ENCODE results near the gene NADK2. TPM values are rescaled to one million over a fixed set of nuclear protein-coding genes. Genes with fewer than 3 reads are reported as not detected.
"Not testable (repeated sequence)": the region's sequence is repeated elsewhere in the genome, so short reads cannot be mapped to it uniquely, and the experiment has no call there.

The NADK2 gene, protein sequence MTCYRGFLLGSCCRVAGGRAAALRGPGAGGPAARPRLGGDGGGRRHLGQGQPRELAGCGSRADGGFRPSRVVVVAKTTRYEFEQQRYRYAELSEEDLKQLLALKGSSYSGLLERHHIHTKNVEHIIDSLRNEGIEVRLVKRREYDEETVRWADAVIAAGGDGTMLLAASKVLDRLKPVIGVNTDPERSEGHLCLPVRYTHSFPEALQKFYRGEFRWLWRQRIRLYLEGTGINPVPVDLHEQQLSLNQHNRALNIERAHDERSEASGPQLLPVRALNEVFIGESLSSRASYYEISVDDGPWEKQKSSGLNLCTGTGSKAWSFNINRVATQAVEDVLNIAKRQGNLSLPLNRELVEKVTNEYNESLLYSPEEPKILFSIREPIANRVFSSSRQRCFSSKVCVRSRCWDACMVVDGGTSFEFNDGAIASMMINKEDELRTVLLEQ
- total RNA-seq (2014; rRNA removed; shearing (Covaris generic)) = 42.0 and 49.9 TPM in 2 replicates

DNA sequence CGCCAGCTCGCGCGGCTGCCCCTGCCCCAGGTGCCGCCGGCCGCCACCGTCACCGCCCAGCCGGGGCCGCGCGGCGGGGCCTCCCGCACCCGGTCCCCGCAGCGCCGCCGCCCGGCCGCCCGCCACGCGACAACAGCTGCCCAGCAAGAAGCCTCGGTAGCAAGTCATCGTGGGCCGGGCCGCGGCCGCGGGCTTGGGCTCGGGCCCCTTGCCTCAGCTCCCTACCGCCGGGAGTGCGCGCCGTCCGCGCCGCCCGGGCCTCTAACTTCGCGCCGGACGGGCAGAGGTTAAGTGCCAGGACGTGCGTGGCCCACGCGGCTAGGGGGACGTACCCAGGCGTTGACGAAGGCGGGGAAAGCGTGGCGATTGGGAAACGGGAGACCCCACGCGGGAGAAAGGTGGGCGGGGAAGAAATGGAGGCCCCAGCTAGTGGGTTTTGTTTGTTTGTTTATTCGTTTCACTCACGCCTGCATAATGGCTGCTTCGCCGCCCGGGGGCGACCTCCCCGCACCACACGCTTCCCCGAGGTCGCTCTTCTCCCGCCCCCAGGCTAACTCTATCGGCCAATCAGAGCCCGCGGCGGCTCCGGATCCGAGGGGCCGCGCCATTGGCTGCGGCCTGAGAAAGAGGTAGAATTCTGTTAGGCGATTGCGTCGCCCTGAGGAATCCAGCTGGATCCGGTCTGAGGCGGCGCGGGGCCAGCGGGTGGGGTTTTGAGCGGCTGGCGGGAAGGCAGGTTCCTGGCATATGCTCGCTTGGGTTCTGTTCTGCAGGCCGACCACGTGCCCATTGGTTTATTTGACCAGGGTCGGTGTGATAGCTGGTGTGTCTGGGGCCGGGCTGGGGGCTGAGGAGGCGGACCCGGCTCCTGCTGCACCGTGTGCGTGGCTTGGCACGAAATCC, at the start of gene NADK2:
Gene NADK2 (minus strand): TSS at position 295 of the 903 bp plus-strand sequence. CDS start 127 bp downstream, at position 168.
- Histone ChIP-seq H3K9me3 (replicated peaks) (no peaks in the 10 kb centered on the region), H3K27me3 (no peaks in the 10 kb centered on the region), H3K36me3 (no peaks in the 10 kb centered on the region), H3K4me1 (peaks cover 13% of the 10 kb centered on the region), H3K4me3 (peak within 1 kb of the TSS; percentile 68), H3K27ac (peak within 1 kb of the TSS; percentile 81)
- DNase-seq = peak; percentile 97 to 99

DNA sequence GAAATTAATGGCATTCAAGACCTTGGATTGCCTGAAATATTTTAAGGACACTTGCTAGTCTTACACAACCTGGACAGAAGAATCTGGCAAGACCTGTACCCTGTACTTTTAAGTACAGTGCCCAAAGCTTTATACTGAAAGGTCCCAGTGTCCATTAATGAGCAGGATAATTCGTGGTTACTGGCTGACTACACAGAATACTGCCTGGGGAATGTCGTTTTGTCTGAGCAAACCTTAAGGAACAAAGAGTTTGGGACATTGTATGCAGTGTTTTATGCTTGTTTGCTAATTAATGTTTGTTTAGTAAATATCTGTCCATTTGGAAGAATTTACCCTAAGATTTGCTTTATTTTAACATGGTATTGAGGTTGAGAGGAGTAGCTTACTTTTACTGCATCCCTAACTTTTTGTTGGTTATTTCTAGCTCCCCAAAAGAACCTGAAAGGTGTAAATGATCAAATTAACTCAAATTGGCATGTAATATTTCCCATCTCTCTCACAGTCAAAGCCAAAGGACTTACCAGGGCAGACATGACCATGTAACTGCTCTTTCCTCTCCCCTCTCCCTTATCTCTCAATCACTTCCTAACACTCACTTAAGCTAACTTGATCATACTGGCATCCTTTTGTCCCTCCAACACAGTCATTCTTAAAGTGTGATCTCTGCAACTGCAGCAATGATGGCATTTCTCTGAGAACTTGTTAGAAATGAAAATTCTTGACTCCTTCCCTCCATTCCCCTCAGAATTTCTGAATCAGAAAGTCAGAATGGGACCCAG, 44.3 kb upstream of the NADK2 start:
- H3K9me3 ChIP-seq (replicated peaks) = no peaks in the 10 kb centered on the region
- no peak overlapping the region for H3K27ac ChIP-seq
- no peaks in the 10 kb centered on the region for H3K36me3 ChIP-seq
- H3K4me1 ChIP-seq = no peaks in the 10 kb centered on the region
- DNase-seq = no peak
- no peak overlapping the region for H3K4me3 ChIP-seq
- H3K27me3 ChIP-seq = no peaks in the 10 kb centered on the region

DNA sequence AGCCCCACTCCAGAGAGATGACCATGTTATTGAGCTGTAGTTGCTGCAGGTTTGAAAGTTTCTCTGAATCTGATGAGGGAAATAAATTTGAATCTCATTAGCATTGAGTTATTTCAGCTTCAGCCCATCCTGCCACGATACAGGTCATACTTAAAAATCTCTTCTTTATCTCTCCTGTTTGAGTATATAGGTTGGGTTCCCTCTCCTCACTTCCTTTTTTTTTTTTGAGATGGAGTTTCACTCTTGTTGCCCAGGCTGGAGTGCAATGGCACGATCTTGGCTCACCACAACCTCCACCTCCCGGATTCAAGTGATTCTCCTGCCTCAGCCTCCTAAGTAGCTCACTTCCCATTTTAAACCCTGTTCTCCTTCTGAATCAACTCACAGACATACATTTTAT, 42.0 kb upstream of the NADK2 start:
- not testable (repeated sequence) for H3K27me3 ChIP-seq; H3K4me1 ChIP-seq; H3K27ac ChIP-seq; DNase-seq; H3K36me3 ChIP-seq; H3K9me3 ChIP-seq (replicated peaks); H3K4me3 ChIP-seq

DNA sequence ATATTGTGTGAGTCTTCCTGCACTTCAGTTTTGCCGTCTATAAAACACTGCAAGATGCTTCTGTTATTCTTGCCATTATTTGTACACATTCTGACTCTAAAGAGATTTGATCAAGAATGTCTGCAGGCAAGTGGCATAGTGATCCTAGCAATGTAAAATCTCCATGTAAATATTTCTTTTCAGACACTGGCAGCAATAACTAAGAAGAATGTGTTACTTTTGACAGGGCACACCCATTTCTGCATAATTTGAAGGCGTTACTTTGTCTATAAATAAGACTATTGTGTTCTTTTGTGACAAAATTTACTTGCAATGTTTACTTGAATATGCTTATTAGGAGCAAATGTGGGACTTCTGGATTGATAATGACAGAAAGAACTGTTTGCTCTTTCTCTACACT, 39.9 kb upstream of the NADK2 start:
- no peak for DNase-seq
- H3K27me3 ChIP-seq = no peaks in the 10 kb centered on the region
- H3K9me3 ChIP-seq (replicated peaks) = no peaks in the 10 kb centered on the region
- H3K27ac ChIP-seq = no peak overlapping the region
- no peaks in the 10 kb centered on the region for H3K4me1 ChIP-seq
- no peak overlapping the region for H3K4me3 ChIP-seq
- H3K36me3 ChIP-seq = no peaks in the 10 kb centered on the region

DNA sequence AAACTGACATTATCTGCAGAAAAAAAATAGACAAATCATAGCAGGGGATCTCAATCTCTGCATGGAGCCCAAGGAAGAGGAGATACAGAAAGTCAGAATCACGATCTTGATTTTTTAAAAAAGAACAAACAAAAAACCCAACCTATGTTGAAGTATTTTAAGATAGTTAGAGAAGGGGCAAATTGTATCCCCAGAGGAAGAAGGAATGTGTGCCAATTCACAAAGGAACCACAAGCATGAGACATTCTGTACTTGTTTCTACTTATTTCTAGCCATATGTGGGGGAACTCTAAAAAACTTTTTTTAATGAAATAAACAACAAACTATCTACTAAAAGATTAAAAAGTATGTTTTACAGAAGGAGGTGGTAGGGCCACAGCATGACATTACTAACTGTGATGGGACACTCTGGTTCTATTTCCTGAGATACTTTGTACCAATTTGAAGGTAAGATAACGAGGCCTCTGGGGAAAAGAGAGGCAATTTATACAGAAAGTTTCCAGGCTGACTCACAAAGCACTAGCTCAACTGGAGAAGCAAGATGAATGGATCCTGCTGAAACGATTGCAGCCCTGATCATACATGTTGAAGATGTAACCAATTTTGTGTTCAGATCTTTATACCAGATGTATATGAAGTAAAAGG, 37.5 kb upstream of the NADK2 start:
- Histone ChIP-seq H3K36me3 (no peaks in the 10 kb centered on the region), H3K4me3 (no peak overlapping the region), H3K9me3 (replicated peaks) (no peaks in the 10 kb centered on the region), H3K27ac (no peak overlapping the region), H3K27me3 (no peaks in the 10 kb centered on the region), H3K4me1 (peaks cover 2% of the 10 kb centered on the region)
- DNase-seq = no peak

DNA sequence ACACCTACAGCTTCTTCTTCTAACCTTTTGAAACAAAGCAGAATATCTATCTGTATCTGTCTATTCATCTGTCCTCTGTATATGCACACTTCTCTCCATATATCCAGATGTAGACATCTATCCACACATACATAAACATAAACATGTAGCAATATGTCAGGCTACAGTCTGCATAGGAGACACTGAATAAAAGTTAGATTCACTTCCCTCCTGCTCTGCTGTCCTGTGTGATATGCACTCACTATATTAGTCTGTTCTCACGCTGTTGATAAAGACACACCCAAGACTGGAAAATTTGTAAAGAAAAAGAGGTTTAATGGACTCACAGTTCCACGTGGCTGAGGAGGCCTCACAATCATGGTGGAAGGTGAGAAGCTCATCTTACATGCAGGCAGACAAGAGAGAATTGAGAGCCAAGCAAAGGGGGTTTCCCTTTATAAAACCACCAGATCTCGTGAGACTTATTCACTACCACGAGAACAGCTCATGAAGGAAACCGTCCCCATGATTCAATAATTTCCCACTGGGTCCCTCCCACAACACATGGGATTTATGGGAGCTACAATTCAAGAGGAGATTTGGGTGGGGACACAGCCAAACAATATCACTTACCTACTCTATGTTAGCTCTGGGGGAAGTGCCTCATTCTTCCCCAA, 35.9 kb upstream of the NADK2 start:
- no peaks in the 10 kb centered on the region for H3K27me3 ChIP-seq
- peaks cover 11% of the 10 kb centered on the region for H3K4me1 ChIP-seq
- DNase-seq = no peak
- no peaks in the 10 kb centered on the region for H3K9me3 ChIP-seq (replicated peaks)
- no peak overlapping the region for H3K4me3 ChIP-seq
- H3K36me3 ChIP-seq = no peaks in the 10 kb centered on the region
- H3K27ac ChIP-seq = no peak overlapping the region

DNA sequence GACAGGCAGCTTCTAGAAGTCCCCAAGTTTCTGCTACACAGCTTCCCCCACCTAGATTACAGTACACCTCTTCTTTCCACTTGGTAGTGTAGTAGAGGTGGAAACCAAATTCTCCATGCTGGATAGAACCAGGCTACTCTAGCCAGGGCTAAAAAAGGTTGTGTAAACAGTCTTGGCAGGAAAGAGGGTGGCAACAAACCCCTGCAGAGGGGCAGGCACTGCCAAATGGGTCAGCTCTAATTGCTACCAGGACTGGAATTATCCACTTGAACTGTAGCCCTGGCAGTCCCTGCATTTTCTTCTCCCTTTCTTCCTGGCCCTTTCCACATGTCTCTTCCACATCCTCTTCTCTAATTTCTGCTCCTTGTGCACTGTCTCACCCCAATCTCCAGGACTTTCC, 35.1 kb upstream of the NADK2 start:
- H3K36me3 ChIP-seq = no peaks in the 10 kb centered on the region
- H3K9me3 ChIP-seq (replicated peaks) = no peaks in the 10 kb centered on the region
- no peak for DNase-seq
- H3K4me3 ChIP-seq = no peak overlapping the region
- no peak overlapping the region for H3K27ac ChIP-seq
- H3K27me3 ChIP-seq = no peaks in the 10 kb centered on the region
- H3K4me1 ChIP-seq = peaks cover 11% of the 10 kb centered on the region

DNA sequence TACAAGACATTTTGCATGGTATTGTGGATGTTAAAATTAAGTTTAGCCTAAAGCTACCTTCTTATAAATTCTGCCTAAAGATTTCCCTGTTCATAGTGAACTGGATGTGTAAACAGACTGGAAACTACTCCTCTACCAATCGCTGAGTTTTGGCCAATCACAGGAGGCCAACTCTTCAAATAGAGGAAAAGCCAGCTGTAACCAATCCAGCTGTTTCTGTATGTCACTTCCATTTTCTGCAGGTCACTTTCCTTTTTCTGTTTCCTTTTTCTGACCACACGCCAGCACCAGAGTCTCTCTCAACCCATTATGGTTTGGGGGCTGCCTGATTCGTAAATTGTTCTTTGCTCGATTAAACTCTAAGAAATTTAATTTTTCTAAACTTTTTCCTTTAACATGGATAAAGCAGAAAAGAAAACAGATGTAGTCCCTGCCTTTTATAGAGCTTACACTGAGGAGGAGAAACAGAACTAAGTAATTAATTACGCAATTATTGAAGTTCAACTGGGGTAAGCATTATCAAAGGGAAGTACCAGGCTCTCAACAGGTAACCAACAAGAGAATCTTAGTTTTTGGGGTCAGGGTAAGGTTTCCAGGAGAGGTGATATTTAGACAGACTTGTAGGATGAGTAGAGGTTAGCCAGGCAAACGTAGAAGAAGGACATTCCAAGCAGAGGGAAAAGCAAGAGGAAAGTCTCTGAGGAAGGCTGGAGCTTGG, 32.2 kb upstream of the NADK2 start:
- DNase-seq = peak; percentile 77 to 92
- H3K9me3 ChIP-seq (replicated peaks) = no peaks in the 10 kb centered on the region
- peak overlapping the region; percentile 56 for H3K27ac ChIP-seq
- H3K36me3 ChIP-seq = no peaks in the 10 kb centered on the region; the same call in 1 of the 2 replicates
- peaks cover 11% of the 10 kb centered on the region for H3K4me1 ChIP-seq
- no peak overlapping the region for H3K4me3 ChIP-seq
- H3K27me3 ChIP-seq = no peaks in the 10 kb centered on the region

DNA sequence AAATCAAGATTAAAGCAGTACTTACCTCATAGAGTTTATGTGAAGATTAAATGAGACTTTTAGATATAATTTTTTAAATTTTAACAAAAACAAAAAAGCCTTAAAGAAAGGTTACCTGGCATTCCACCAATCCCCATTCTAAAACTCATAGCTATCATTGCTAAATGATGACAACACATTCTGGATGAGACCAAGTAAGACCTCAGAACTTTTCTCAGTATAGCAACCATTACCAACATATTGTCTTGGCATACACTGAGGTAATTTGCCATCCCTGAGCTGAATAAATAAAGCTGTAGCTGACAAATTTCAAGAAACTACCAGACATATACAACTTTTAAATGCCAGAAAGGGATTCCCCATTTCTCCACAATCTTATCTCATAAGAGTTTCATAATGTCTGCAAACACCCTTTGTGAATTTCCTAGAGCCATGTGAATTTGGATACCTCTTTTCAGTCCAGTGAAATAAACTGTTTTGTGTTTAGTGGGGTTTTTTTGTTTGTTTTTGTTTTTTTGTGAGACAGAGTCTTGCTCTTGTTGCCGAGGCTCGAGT, 30.5 kb upstream of the NADK2 start:
- DNase-seq = no peak
- Histone ChIP-seq H3K27ac (no peak overlapping the region), H3K36me3 (no peaks in the 10 kb centered on the region; the same call in 1 of the 2 replicates), H3K4me3 (no peak overlapping the region), H3K27me3 (no peaks in the 10 kb centered on the region), H3K4me1 (peaks cover 11% of the 10 kb centered on the region), H3K9me3 (replicated peaks) (no peaks in the 10 kb centered on the region)

DNA sequence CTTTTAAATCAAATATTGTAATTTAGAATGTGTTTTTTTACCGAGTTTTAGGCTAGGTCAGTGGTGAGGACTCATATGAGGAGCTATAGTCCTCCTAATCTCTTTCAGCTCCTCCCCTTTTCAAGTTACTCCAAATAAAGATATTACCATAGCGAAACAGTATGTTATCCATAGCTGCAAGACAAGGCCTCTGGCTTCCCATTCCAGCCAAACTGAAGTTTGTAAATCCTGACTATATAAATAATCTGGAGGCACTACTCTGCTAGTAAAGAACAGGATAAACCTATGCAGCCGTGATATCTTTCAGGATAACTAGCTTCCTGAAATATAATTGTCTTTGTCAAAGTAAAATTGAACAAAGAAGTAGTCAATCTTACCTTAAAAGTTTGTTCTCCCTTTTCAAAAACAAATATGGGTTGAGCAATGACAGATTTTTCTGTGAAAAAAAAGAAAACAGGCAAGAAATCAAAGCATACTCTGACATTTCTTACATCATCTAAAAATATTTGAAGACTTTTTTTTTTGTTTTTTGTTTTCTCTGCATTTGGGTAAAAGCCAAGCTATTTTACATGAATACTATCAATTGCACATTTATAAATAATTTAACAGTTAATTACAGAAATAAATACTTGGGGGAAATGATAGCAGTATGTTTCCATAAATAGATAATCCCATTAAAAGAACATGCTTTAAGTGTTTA, 29.3 kb upstream of the NADK2 start:
- no peaks in the 10 kb centered on the region; the same call in 1 of the 2 replicates for H3K36me3 ChIP-seq
- H3K4me1 ChIP-seq = peaks cover 11% of the 10 kb centered on the region
- DNase-seq = no peak

DNA sequence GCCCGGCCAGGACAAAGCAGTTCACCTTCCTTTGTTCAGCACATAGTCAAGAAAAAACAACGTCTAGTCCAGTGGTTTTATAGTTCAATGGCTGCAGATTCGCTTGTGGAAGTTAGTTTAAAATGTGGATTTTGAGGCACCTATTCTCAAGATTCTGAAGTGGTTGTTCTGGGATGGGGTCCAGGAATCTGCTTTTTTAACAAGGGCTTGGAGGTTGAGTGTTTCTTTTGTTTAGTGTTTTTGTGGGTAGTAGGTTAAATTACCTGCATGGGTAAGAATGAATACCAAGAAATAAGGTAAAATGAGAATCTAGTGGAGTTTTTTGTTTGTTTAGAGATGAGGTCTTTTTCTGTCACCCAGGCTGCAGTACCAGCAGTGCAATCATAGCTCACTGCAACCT, 28.4 kb upstream of the NADK2 start:
- Histone ChIP-seq H3K4me1 (peaks cover 11% of the 10 kb centered on the region), H3K27me3 (no peaks in the 10 kb centered on the region), H3K9me3 (replicated peaks) (no peaks in the 10 kb centered on the region), H3K36me3 (no peaks in the 10 kb centered on the region; the same call in 1 of the 2 replicates), H3K4me3 (no peak overlapping the region), H3K27ac (no peak overlapping the region)
- DNase-seq = no peak

More for the DNA sequence above, 29.3 kb upstream of the NADK2 start:
- H3K9me3 ChIP-seq (replicated peaks) = no peaks in the 10 kb centered on the region
- H3K27ac ChIP-seq = no peak overlapping the region
- no peak overlapping the region for H3K4me3 ChIP-seq
- H3K27me3 ChIP-seq = no peaks in the 10 kb centered on the region

DNA sequence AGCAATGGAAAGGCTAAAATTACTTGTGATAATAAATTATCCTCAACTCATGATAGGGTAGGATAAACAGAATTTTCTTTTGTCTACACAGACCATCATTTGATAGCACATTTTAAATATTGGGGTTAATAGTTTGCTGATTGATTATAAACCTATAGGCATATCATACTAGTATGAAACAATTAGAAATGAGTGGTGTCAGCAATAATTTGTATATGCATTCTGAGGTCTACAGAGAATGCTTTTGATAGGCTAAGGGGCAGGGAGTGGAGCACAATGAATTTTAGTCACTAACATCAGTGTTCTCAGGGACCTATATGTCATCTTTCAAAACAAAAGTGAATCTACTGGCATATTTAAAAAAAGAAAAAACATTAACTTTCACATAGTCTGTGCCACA, 27.8 kb upstream of the NADK2 start:
- DNase-seq = no peak
- peaks cover 11% of the 10 kb centered on the region for H3K4me1 ChIP-seq

More for the DNA sequence above, 27.8 kb upstream of the NADK2 start:
- Histone ChIP-seq H3K27ac (no peak overlapping the region), H3K27me3 (no peaks in the 10 kb centered on the region), H3K4me3 (no peak overlapping the region), H3K9me3 (replicated peaks) (no peaks in the 10 kb centered on the region), H3K36me3 (no peaks in the 10 kb centered on the region; the same call in 1 of the 2 replicates)
